B cell (primary cell): Measurements from ENCODE around the gene ANGEL2. TPM values are rescaled to one million over a fixed set of nuclear protein-coding genes. Genes with fewer than 3 reads are reported as not detected.

Source experiments
- ATAC-seq: fragments of 200-7000 bp; cut with Tn5 transposase; one replicate; pipeline ENCODE4 v1.10.0; 2021; ENCODE audit warnings: low read depth, mild to moderate bottlenecking, moderate number of reproducible peaks, moderate library complexity
- CTCF ChIA-PET: fragments of 350-600 bp; sonication (Branson Sonifier 250); formaldehyde crosslinking; loops from one replicate; lab custom pipeline; 2021; ENCODE audit warnings: antibody characterized with exemption, inconsistent platforms; lab: Charles Lee
- POLR2A ChIA-PET: fragments of 350-600 bp; sonication (Branson Sonifier 250); formaldehyde crosslinking; loops from one replicate; lab custom pipeline; 2021; ENCODE audit warnings: antibody characterized with exemption; lab: Charles Lee
- DNase-seq: peaks from one replicate; pipeline ENCODE4 v3.0.0; 2013
- H2AFZ ChIP-seq: 2 replicates; pipeline ENCODE4 v1.6.1; 2012; ENCODE audit warnings: mild to moderate bottlenecking, low read depth, low read length; ENCODE audit not compliant: insufficient read depth, poor library complexity, severe bottlenecking
- H3K27ac ChIP-seq, 2 donors: 1 replicate in 1 of 2; 2 replicates in 1 of 2; pipeline ENCODE4 v1.5.1; 2012 to 2013; ENCODE audit warnings: low read length in 2 of 2, mild to moderate bottlenecking in 2 of 2, moderate library complexity in 1 of 2
- H3K27me3 ChIP-seq, 4 experiments: fragments of 200-600 bp in 1 of 4; sonication (generic) in 1 of 4; replicated peaks in 1 of 4; 1 replicate in 2 of 4; 2 replicates in 2 of 4; pipeline versions ENCODE4 v1.6.1 to v1.7.0; 2013 to 2016; ENCODE audit warnings: low read length in 3 of 4, mild to moderate bottlenecking in 2 of 4, mixed read lengths in 1 of 4, moderate library complexity in 1 of 4; ENCODE audit not compliant: insufficient read depth in 4 of 4, control insufficient read depth in 3 of 4; ENCODE audit errors: control extremely low read depth in 1 of 4
- H3K36me3 ChIP-seq, 2 experiments: replicated peaks in 1 of 2; 1 replicate in 1 of 2; 2 replicates in 1 of 2; pipeline versions ENCODE4 v1.6.1 to v1.7.1; 2013; ENCODE audit warnings: low read length in 1 of 2; ENCODE audit not compliant: insufficient read depth in 2 of 2, control insufficient read depth in 1 of 2; ENCODE audit errors: control extremely low read depth in 1 of 2, extremely low read depth in 1 of 2
- H3K4me1 ChIP-seq, 2 donors: fragments of 200-600 bp in 1 of 2; sonication (generic) in 1 of 2; 1 replicate in 1 of 2; 2 replicates in 1 of 2; pipeline versions ENCODE4 v1.5.1 to v1.6.1; 2013 to 2017; ENCODE audit warnings: low read length in 2 of 2; ENCODE audit not compliant: control insufficient read depth in 2 of 2, insufficient read depth in 2 of 2
- H3K4me2 ChIP-seq: replicated peaks from 2 replicates; pipeline ENCODE3; 2012; ENCODE audit warnings: mild to moderate bottlenecking, low read depth, low read length; ENCODE audit not compliant: poor library complexity, severe bottlenecking
- H3K4me3 ChIP-seq, 5 experiments: fragments of 200-600 bp in 1 of 5; sonication (generic) in 1 of 5; 1 replicate in 3 of 5; 2 replicates in 2 of 5; pipeline versions ENCODE4 v1.5.1 to v1.7.0; 2011 to 2016; ENCODE audit warnings: low read length in 4 of 5, mild to moderate bottlenecking in 4 of 5, low read depth in 2 of 5, control low read depth in 1 of 5, moderate library complexity in 1 of 5; ENCODE audit not compliant: insufficient read depth in 1 of 5; ENCODE audit errors: control extremely low read depth in 1 of 5, extremely low read depth in 1 of 5
- H3K79me2 ChIP-seq: fragments of 200-600 bp; sonication (generic); one replicate; pipeline ENCODE4 v1.6.0; 2016; ENCODE audit warnings: low read length; ENCODE audit not compliant: control insufficient read depth, insufficient read depth
- H3K9ac ChIP-seq: fragments of 200-600 bp; sonication (generic); 2 replicates; pipeline ENCODE4 v1.6.1; 2017; ENCODE audit warnings: mild to moderate bottlenecking, low read length, moderate library complexity
- H3K9me3 ChIP-seq, 3 donors: one replicate each; pipeline versions ENCODE4 v1.6.1 to v1.7.1; 2013; ENCODE audit warnings: low read length in 2 of 3; ENCODE audit not compliant: control insufficient read depth in 2 of 3, insufficient read depth in 1 of 3; ENCODE audit errors: control extremely low read depth in 1 of 3
- H4K20me1 ChIP-seq: 2 replicates; pipeline ENCODE4 v1.6.0; 2012; ENCODE audit warnings: mild to moderate bottlenecking, low read length; ENCODE audit not compliant: insufficient read depth, control insufficient read depth, poor library complexity, severe bottlenecking
- H3K27ac Mint-ChIP-seq: one replicate; pipeline ENCODE4 v1.8.0; 2021; ENCODE audit warnings: mixed read lengths
- H3K27me3 Mint-ChIP-seq: one replicate; pipeline ENCODE4 v1.8.0; 2021; ENCODE audit warnings: mixed read lengths
- H3K4me1 Mint-ChIP-seq: one replicate; pipeline ENCODE4 v1.8.0; 2021; ENCODE audit warnings: mixed read lengths
- H3K4me3 Mint-ChIP-seq: one replicate; pipeline ENCODE4 v1.8.0; 2021; ENCODE audit warnings: mixed read lengths
- H3K9me3 Mint-ChIP-seq: one replicate; pipeline ENCODE4 v1.8.0; 2022; ENCODE audit warnings: mixed read lengths; ENCODE audit not compliant: insufficient read depth
- EZH2 ChIP-seq: IDR thresholded peaks from 2 replicates; pipeline ENCODE4 v1.6.1; 2012; ENCODE audit warnings: borderline replicate concordance, low read depth, mild to moderate bottlenecking, moderate library complexity, low read length; ENCODE audit not compliant: insufficient read depth, poor library complexity, severe bottlenecking
- WGBS: methylation state at CpG from one replicate; pipeline ENCODE4 v1.1.5; 2013; ENCODE audit warnings: missing lambda C conversion rate; ENCODE audit not compliant: insufficient coverage; 5-methylcytosine and 5-hydroxymethylcytosine counted together
- intact Hi-C: fragments of 100-400 bp; cut with micrococcal nuclease; formaldehyde crosslinking; loops from one replicate; pipeline ENCODE4 v1.10.0; 2022
- polyA plus RNA-seq: library from polyadenylated mRNA; depleted of rRNA; stranded (reverse); fragments of >200 nt; gene quantifications from 2 replicates; pipeline ENCODE4 v1.2.3, GENCODE V29; 2012
- total RNA-seq, 2 donors: library from RNA; stranded (reverse); fragments of 120-200 nt in 1 of 2; gene quantifications; 1 replicate in 1 of 2; 2 replicates in 1 of 2; pipeline versions ENCODE4 v1.2.3 to v1.2.4, GENCODE V29; 2013 to 2022
- TF ChIP-seq, protein P1 (sequence below): fragments of 200-600 bp; IDR thresholded peaks from one replicate; pipeline ENCODE4 v1.8.0; 2022; ENCODE audit warnings: antibody characterized with exemption, mild to moderate bottlenecking

ANGEL2 gene
- total and polyA plus RNA-seq, 2 donors (not counting 1 experiment from before 2014, with no cell fraction given), result 25.2 to 94.2 TPM

DNA sequence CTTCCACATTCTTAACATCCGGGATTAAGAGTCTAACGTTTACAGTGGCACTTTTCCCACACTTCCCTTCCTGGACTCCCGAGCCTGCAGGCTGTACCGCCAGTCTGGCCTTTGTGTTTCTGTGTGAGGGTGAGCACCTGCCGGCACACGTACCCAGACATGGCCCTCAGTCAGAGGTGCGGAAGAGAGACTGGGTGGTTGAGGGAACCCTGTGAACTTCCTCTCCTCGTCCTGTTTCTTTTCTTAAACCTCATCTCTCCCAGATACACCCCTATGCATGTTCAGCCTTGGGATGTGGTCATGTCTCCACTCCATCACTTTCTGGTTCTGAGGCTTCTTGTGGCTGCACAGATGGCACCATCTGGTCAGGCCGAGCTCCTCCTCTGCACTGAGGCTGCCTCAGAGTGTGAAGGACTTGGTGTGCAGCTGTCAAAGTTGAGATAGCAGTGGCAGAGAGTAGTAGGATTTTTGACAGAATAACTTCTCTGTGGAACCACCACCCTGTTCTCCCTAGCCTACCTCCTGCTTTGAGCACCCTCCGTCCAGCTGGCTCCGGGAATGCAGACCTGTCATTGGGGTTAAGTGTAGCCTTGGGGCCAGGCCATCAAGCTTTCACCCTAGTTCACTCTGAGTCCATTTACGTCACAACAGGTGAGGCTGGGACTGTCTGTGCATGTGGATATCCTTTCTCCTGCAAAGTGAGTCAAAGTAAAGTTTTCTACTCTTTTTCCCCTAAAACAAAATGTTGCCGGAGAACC lies 33.9 kb downstream of the ANGEL2 start:
- H3K4me3 ChIP-seq, result no peak overlapping the region
- H3K4me2 ChIP-seq, result no peak overlapping the region
- H3K9ac ChIP-seq, result no peak overlapping the region
- no peaks in the 10 kb centered on the region for H3K27me3 ChIP-seq
- intact Hi-C loops, result no loop called here
- H3K79me2 ChIP-seq, result no peaks in the 10 kb centered on the region
- no peak for TF ChIP-seq EZH2
- TF ChIP-seq, protein P1, sequence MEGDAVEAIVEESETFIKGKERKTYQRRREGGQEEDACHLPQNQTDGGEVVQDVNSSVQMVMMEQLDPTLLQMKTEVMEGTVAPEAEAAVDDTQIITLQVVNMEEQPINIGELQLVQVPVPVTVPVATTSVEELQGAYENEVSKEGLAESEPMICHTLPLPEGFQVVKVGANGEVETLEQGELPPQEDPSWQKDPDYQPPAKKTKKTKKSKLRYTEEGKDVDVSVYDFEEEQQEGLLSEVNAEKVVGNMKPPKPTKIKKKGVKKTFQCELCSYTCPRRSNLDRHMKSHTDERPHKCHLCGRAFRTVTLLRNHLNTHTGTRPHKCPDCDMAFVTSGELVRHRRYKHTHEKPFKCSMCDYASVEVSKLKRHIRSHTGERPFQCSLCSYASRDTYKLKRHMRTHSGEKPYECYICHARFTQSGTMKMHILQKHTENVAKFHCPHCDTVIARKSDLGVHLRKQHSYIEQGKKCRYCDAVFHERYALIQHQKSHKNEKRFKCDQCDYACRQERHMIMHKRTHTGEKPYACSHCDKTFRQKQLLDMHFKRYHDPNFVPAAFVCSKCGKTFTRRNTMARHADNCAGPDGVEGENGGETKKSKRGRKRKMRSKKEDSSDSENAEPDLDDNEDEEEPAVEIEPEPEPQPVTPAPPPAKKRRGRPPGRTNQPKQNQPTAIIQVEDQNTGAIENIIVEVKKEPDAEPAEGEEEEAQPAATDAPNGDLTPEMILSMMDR, result no peak
- POLR2A ChIA-PET, result no interaction called here
- H2AFZ ChIP-seq, result no peak overlapping the region
- Mint-ChIP-seq H3K27ac (no peak overlapping the region), H3K9me3 (no peaks in the 10 kb centered on the region), H3K4me1 (peaks cover 1% of the 10 kb centered on the region), H3K27me3 (no peaks in the 10 kb centered on the region), H3K4me3 (no peak overlapping the region)
- peaks cover 0 to 9% of the 10 kb centered on the region in 2 donors for H3K4me1 ChIP-seq
- no peaks in the 10 kb centered on the region for H3K9me3 ChIP-seq
- no CpG with 5 or more reads among the region's 13 CpGs for WGBS
- ATAC-seq, result no peak
- H3K36me3 ChIP-seq, result no peaks in the 10 kb centered on the region
- no peaks in the 10 kb centered on the region for H4K20me1 ChIP-seq
- CTCF ChIA-PET, result interaction anchor here (1.2 kb wide), 1 partner anchor 14 kb away, joined by 3 read pairs; no protein-coding TSS in a partner anchor
- H3K27ac ChIP-seq, result no peak overlapping the region
- no peak for DNase-seq

DNA sequence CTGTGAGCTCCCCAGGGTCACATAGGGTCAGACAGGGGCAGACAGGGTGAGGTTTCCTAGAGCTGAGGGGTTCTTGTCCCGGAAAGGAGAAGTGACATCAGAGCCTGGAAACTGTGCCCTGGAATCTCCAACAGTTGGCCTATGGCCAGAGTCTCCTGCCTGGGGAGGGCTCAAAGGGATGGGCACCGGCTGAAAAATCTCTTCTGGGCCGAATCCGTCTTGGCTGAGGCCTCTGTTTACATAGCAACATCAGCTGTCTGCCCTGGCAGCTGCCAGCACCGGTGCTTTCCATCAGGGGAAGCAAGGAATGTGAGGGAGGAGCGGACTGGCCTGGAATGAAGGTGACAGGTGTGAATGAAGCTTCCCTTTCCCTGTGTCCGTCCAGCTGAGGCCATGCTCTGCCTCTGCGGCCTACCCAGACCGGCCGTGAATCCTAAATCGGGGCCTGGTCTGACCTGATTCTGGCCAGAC lies 34.6 kb downstream of the ANGEL2 start:
- Histone ChIP-seq H3K9me3 (no peaks in the 10 kb centered on the region), H3K4me2 (no peak overlapping the region), H2AFZ (no peak overlapping the region), H3K4me3 (no peak overlapping the region), H4K20me1 (no peaks in the 10 kb centered on the region), H3K4me1 (peaks cover 0 to 9% of the 10 kb centered on the region in 2 donors), H3K36me3 (no peaks in the 10 kb centered on the region), H3K79me2 (no peaks in the 10 kb centered on the region), H3K27me3 (no peaks in the 10 kb centered on the region), H3K9ac (no peak overlapping the region), H3K27ac (no peak overlapping the region)
- WGBS, result 91% methylated on average over 11 of the region's 11 CpGs
- Mint-ChIP-seq H3K27ac (no peak overlapping the region), H3K27me3 (no peaks in the 10 kb centered on the region), H3K9me3 (no peaks in the 10 kb centered on the region), H3K4me3 (no peak overlapping the region), H3K4me1 (peaks cover 1% of the 10 kb centered on the region)
- CTCF ChIA-PET, result interaction anchor here (1.2 kb wide), 1 partner anchor 15 kb away, joined by 3 read pairs; no protein-coding TSS in a partner anchor
- TF ChIP-seq, protein P1, result no peak
- no peak for TF ChIP-seq EZH2
- DNase-seq, result no peak
- intact Hi-C loops, result no loop called here
- ATAC-seq, result no peak
- POLR2A ChIA-PET, result no interaction called here
